HepG2 (cell line): ENCODE measurements around the gene RERE.

ENCODE experiments used
- DNMT1 ChIP-seq: sonication (generic); formaldehyde crosslinking; IDR thresholded peaks from 2 replicates; pipeline ENCODE4 v1.5.1; 2020; ENCODE audit warnings: mild to moderate bottlenecking, missing genetic modification reagents
- TF ChIP-seq, protein P1 (sequence below): sonication (generic); formaldehyde crosslinking; IDR thresholded peaks from one replicate; pipeline ENCODE4 v1.5.1; 2020; ENCODE audit warnings: mild to moderate bottlenecking, missing genetic modification reagents; ENCODE audit errors: not compliant biosample characterization
- TF ChIP-seq, protein P2 (sequence below): sonication (generic); formaldehyde crosslinking; IDR thresholded peaks from 2 replicates; pipeline ENCODE4 v1.8.1; 2023; ENCODE audit warnings: mild to moderate bottlenecking, missing genetic modification reagents

DNA sequence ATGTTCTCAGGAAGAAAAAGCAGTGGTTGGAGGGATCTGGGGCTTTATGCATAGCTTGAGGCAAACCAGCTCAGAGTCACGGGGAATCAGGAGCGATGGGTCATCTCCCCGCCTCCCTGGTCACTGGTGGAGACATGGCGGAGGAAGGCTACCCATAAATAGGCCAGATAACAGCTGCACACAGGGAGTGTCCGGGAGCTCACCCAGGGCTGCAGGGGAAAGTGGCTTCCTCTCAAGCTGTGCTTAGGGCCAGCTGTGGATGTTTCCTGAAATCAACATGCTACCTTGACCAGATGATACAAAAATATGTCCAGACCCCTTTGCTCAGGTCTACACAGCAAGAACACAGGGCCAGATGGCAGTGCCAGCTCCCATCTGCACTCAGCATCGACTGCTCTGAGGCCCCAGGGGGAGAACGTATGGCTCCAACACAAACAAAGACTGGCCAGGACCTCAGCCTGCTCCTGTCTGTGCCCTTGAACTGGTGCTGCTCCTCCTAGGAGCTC, 27.1 kb upstream of the RERE start:
- TF ChIP-seq, protein P1, sequence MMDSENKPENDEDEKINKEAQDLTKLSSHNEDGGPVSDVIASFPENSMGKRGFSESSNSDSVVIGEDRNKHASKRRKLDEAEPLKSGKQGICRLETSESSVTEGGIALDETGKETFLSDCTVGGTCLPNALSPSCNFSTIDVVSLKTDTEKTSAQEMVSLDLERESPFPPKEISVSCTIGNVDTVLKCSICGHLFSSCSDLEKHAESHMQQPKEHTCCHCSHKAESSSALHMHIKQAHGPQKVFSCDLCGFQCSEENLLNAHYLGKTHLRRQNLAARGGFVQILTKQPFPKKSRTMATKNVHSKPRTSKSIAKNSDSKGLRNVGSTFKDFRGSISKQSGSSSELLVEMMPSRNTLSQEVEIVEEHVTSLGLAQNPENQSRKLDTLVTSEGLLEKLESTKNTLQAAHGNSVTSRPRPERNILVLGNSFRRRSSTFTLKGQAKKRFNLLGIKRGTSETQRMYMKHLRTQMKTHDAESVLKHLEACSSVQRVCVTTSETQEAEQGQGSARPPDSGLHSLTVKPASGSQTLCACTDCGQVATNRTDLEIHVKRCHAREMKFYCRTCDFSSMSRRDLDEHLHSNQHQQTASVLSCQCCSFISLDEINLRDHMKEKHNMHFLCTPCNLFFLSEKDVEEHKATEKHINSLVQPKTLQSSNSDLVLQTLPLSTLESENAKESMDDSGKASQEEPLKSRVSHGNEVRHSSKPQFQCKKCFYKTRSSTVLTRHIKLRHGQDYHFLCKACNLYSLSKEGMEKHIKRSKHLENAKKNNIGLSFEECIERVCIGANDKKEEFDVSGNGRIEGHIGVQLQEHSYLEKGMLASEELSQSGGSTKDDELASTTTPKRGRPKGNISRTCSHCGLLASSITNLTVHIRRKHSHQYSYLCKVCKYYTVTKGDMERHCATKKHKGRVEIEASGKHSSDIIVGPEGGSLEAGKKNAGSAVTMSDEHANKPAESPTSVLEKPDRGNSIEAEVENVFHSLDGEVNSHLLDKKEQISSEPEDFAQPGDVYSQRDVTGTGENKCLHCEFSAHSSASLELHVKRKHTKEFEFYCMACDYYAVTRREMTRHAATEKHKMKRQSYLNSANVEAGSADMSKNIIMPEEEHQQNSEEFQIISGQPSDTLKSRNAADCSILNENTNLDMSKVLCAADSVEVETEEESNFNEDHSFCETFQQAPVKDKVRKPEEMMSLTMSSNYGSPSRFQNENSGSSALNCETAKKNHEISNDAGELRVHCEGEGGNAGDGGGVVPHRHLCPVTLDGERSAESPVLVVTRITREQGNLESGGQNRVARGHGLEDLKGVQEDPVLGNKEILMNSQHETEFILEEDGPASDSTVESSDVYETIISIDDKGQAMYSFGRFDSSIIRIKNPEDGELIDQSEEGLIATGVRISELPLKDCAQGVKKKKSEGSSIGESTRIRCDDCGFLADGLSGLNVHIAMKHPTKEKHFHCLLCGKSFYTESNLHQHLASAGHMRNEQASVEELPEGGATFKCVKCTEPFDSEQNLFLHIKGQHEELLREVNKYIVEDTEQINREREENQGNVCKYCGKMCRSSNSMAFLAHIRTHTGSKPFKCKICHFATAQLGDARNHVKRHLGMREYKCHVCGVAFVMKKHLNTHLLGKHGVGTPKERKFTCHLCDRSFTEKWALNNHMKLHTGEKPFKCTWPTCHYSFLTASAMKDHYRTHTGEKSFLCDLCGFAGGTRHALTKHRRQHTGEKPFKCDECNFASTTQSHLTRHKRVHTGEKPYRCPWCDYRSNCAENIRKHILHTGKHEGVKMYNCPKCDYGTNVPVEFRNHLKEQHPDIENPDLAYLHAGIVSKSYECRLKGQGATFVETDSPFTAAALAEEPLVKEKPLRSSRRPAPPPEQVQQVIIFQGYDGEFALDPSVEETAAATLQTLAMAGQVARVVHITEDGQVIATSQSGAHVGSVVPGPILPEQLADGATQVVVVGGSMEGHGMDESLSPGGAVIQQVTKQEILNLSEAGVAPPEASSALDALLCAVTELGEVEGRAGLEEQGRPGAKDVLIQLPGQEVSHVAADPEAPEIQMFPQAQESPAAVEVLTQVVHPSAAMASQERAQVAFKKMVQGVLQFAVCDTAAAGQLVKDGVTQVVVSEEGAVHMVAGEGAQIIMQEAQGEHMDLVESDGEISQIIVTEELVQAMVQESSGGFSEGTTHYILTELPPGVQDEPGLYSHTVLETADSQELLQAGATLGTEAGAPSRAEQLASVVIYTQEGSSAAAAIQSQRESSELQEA (CRISPR knock-in tag): no peak
- TF ChIP-seq DNMT1 (CRISPR knock-in tag): no peak
- TF ChIP-seq, protein P2, sequence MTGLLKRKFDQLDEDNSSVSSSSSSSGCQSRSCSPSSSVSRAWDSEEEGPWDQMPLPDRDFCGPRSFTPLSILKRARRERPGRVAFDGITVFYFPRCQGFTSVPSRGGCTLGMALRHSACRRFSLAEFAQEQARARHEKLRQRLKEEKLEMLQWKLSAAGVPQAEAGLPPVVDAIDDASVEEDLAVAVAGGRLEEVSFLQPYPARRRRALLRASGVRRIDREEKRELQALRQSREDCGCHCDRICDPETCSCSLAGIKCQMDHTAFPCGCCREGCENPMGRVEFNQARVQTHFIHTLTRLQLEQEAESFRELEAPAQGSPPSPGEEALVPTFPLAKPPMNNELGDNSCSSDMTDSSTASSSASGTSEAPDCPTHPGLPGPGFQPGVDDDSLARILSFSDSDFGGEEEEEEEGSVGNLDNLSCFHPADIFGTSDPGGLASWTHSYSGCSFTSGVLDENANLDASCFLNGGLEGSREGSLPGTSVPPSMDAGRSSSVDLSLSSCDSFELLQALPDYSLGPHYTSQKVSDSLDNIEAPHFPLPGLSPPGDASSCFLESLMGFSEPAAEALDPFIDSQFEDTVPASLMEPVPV (CRISPR knock-in tag): no peak
